Liver (tissue), 3 donors: ENCODE results near the gene CXXC5.

Source experiments
- FOXA1 ChIP-seq: IDR thresholded peaks from 2 replicates; pipeline ENCODE4 v1.6.1; 2016; ENCODE audit warnings: antibody characterized with exemption
- GABPA ChIP-seq, 2 donors: IDR thresholded peaks in 1 of 2; conservative IDR thresholded peaks in 1 of 2; 2 replicates each; pipeline ENCODE4 v1.6.1; 2016; ENCODE audit warnings: antibody characterized with exemption in 2 of 2, mild to moderate bottlenecking in 1 of 2, moderate library complexity in 1 of 2
- HNF4A ChIP-seq, 2 donors: conservative IDR thresholded peaks; 2 replicates each; pipeline ENCODE4 v1.6.1; 2016; ENCODE audit warnings: antibody characterized with exemption in 2 of 2, mild to moderate bottlenecking in 2 of 2
- JUND ChIP-seq, 2 donors: IDR thresholded peaks; 2 replicates each; pipeline ENCODE4 v1.6.1; 2016; ENCODE audit warnings: antibody characterized with exemption in 2 of 2
- RAD21 ChIP-seq, 2 donors: IDR thresholded peaks; 2 replicates each; pipeline ENCODE4 v1.6.1; 2016; ENCODE audit warnings: antibody characterized with exemption in 2 of 2, mild to moderate bottlenecking in 2 of 2
- RXRA ChIP-seq, 2 donors: IDR thresholded peaks; 2 replicates each; pipeline ENCODE4 v1.6.1; 2017 to 2018; ENCODE audit warnings: antibody characterized with exemption in 2 of 2, mild to moderate bottlenecking in 1 of 2
- YY1 ChIP-seq: IDR thresholded peaks from 2 replicates; pipeline ENCODE4 v1.6.1; 2016; ENCODE audit warnings: antibody characterized with exemption, mild to moderate bottlenecking
- TF ChIP-seq, protein P1 (sequence below): fragments of 150-350 bp; IDR thresholded peaks from 2 replicates; pipeline ENCODE4 v1.5.1; 2017; ENCODE audit warnings: improper control_type of control experiment, low read depth, low read length; ENCODE audit not compliant: missing input control
- TF ChIP-seq, protein P2 (sequence below): IDR thresholded peaks from 2 replicates; pipeline ENCODE4 v1.6.1; 2016; ENCODE audit warnings: antibody characterized with exemption, mild to moderate bottlenecking
- TF ChIP-seq, protein P3 (sequence below): IDR thresholded peaks from 2 replicates; pipeline ENCODE4 v1.6.1; 2016; ENCODE audit warnings: antibody characterized with exemption
- TF ChIP-seq, protein P4 (sequence below): IDR thresholded peaks from 2 replicates; pipeline ENCODE4 v1.6.1; 2016; ENCODE audit warnings: antibody characterized with exemption
- TF ChIP-seq, protein P5 (sequence below): IDR thresholded peaks from 2 replicates; pipeline ENCODE4 v1.6.1; 2016; ENCODE audit warnings: antibody characterized with exemption
- donor health status: healthy.
- donor health status: healthy.

DNA sequence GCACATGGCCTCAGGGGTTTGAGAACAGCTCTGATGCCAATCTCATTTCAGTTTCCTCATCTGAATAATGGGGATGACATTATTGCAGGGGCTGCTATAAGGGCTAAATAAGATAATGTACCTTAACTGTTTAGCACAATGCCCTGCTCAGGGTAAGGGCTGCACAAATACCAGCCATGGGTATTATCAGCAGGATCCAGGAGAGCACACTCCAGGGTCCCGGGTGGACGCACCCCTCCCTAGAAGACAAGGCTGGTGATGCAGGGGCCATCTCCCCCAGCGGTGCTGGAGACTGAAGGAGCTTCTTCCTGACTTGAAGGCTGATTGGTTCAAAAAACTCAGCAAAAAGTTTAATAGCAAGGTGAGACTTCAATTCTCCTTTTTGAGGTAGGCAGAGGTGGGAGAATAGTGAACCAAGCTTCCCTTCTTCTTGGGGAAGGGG, 2.7 kb upstream of the CXXC5 start:
- TF ChIP-seq, protein P1, sequence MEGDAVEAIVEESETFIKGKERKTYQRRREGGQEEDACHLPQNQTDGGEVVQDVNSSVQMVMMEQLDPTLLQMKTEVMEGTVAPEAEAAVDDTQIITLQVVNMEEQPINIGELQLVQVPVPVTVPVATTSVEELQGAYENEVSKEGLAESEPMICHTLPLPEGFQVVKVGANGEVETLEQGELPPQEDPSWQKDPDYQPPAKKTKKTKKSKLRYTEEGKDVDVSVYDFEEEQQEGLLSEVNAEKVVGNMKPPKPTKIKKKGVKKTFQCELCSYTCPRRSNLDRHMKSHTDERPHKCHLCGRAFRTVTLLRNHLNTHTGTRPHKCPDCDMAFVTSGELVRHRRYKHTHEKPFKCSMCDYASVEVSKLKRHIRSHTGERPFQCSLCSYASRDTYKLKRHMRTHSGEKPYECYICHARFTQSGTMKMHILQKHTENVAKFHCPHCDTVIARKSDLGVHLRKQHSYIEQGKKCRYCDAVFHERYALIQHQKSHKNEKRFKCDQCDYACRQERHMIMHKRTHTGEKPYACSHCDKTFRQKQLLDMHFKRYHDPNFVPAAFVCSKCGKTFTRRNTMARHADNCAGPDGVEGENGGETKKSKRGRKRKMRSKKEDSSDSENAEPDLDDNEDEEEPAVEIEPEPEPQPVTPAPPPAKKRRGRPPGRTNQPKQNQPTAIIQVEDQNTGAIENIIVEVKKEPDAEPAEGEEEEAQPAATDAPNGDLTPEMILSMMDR = no peak
- no peak for TF ChIP-seq HNF4A (conservative IDR thresholded peaks at IDR 0.05)
- TF ChIP-seq, protein P2, sequence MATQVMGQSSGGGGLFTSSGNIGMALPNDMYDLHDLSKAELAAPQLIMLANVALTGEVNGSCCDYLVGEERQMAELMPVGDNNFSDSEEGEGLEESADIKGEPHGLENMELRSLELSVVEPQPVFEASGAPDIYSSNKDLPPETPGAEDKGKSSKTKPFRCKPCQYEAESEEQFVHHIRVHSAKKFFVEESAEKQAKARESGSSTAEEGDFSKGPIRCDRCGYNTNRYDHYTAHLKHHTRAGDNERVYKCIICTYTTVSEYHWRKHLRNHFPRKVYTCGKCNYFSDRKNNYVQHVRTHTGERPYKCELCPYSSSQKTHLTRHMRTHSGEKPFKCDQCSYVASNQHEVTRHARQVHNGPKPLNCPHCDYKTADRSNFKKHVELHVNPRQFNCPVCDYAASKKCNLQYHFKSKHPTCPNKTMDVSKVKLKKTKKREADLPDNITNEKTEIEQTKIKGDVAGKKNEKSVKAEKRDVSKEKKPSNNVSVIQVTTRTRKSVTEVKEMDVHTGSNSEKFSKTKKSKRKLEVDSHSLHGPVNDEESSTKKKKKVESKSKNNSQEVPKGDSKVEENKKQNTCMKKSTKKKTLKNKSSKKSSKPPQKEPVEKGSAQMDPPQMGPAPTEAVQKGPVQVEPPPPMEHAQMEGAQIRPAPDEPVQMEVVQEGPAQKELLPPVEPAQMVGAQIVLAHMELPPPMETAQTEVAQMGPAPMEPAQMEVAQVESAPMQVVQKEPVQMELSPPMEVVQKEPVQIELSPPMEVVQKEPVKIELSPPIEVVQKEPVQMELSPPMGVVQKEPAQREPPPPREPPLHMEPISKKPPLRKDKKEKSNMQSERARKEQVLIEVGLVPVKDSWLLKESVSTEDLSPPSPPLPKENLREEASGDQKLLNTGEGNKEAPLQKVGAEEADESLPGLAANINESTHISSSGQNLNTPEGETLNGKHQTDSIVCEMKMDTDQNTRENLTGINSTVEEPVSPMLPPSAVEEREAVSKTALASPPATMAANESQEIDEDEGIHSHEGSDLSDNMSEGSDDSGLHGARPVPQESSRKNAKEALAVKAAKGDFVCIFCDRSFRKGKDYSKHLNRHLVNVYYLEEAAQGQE = no peak
- TF ChIP-seq, protein P3, sequence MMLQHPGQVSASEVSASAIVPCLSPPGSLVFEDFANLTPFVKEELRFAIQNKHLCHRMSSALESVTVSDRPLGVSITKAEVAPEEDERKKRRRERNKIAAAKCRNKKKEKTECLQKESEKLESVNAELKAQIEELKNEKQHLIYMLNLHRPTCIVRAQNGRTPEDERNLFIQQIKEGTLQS = no peak
- no peak for TF ChIP-seq RAD21 (IDR thresholded peaks at IDR 0.05)
- no peak for TF ChIP-seq GABPA (IDR thresholded peaks at IDR 0.05 in 1 of 2, conservative IDR thresholded peaks at IDR 0.05 in 1 of 2)
- TF ChIP-seq, protein P4, sequence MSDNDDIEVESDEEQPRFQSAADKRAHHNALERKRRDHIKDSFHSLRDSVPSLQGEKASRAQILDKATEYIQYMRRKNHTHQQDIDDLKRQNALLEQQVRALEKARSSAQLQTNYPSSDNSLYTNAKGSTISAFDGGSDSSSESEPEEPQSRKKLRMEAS = no peak
- TF ChIP-seq, protein P5, sequence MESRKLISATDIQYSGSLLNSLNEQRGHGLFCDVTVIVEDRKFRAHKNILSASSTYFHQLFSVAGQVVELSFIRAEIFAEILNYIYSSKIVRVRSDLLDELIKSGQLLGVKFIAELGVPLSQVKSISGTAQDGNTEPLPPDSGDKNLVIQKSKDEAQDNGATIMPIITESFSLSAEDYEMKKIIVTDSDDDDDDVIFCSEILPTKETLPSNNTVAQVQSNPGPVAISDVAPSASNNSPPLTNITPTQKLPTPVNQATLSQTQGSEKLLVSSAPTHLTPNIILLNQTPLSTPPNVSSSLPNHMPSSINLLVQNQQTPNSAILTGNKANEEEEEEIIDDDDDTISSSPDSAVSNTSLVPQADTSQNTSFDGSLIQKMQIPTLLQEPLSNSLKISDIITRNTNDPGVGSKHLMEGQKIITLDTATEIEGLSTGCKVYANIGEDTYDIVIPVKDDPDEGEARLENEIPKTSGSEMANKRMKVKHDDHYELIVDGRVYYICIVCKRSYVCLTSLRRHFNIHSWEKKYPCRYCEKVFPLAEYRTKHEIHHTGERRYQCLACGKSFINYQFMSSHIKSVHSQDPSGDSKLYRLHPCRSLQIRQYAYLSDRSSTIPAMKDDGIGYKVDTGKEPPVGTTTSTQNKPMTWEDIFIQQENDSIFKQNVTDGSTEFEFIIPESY = no peak
- no peak for TF ChIP-seq FOXA1
- TF ChIP-seq JUND (IDR thresholded peaks at IDR 0.05) = no peak
- TF ChIP-seq YY1 = no peak
- TF ChIP-seq RXRA (IDR thresholded peaks at IDR 0.05) = no peak
